NCI-H446 (cell line): ENCODE measurements around the gene KCNE4.

Experiments used
- DNase-seq, 2 experiments: peaks; one replicate each; lab custom pipeline; 2025; lab: John Stamatoyannopoulos, UW

The KCNE4 gene

GRCh38 chr2:223086370-223086981 lies 34.5 kb downstream of the KCNE4 start:
- DNase-seq, result peak in 1 of 2 experiments; percentile 47

DNA sequence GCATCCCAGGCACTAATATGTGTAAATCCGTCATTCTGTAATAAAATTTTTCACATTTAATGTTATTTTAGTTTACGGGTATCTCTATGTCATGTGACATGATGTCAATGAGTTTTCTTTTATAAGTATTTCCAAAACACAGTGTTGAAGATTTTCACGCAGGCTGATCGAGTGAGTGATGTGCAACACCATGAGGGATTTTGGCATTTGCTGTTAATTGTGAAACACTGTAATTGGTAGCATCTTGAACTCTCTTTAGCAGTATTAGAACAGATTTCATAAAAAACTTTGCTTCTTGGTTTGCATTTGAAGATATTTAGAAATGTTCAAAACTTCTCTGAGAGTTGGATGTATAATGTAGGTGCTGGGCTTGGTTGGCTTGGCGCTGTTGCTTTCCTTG lies 35.5 kb downstream of the KCNE4 start:
- no peak for DNase-seq

DNA sequence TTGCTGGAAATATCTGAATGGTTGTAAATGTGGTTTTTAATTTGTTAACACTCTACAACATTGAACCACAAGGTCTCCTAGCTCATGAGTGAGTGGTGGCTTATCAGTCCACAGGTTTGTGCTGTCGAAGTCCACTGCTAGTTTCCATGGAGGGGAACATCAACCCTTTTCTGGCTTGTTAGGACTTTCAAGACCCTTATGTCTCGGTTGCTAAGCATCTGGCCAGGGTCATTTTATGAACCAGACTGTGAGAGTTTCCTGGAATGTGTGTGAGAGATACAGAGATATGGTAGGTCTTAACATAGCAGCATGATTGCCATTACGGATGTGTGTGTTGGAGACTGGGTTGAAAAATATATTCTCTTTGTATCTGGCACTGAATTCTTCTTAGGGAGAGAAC lies 36.9 kb downstream of the KCNE4 start:
- no peak for DNase-seq

DNA sequence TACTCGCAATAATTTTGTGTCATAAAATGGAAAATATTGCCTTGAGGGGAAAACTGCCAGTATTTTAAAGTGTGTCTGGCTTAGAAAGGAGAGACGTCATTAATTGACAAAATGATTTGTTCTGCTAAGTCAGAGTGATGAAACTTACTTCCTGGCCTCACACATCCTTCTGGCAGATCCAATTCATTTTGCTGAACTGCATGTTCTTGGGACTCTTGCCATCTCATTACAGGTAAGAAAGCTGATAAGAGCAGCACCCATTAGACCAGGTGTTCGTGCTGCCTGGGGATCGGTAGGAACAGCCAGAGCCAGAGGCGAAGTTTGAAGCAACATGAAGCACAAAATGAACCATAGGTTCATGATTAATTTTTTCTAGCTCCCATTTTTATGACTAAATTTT lies 38.0 kb downstream of the KCNE4 start:
- DNase-seq, result no peak

DNA sequence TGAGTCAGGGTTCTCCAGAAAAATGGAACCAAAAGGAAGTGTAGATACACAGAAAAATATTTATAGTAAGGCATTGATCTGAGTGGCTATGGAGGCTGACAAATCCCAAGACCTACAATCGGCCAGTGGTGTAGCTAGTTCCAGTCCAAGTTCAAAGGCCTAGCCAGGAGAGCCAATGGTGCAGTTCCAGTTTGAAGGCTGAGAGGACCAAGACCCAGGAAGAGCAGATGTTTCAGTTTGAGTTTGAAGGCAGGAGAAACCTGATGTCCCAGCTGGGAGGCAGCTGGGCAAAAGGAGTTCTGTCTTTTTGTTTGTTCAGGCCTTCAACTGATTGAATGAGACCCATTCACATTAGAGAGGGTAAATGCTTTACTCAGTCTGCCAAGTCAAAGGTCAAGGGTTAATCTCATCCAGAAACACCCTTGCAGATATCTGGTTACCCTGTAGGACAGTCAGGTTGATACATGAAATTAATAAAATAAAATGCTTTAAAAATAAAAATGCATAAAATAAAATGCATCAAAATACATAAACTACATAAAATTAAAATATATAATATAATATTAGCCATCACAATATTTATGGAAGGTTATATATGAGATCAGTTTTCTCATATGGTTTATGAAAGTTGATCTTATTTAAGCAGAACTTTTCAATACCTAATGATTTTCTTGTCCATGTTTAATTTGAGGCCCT lies 38.7 kb downstream of the KCNE4 start:
- peak in 1 of 2 experiments; percentile 16 for DNase-seq

GRCh38 chr2:223092667-223093066 lies 40.7 kb downstream of the KCNE4 start:
- DNase-seq, result no peak

DNA sequence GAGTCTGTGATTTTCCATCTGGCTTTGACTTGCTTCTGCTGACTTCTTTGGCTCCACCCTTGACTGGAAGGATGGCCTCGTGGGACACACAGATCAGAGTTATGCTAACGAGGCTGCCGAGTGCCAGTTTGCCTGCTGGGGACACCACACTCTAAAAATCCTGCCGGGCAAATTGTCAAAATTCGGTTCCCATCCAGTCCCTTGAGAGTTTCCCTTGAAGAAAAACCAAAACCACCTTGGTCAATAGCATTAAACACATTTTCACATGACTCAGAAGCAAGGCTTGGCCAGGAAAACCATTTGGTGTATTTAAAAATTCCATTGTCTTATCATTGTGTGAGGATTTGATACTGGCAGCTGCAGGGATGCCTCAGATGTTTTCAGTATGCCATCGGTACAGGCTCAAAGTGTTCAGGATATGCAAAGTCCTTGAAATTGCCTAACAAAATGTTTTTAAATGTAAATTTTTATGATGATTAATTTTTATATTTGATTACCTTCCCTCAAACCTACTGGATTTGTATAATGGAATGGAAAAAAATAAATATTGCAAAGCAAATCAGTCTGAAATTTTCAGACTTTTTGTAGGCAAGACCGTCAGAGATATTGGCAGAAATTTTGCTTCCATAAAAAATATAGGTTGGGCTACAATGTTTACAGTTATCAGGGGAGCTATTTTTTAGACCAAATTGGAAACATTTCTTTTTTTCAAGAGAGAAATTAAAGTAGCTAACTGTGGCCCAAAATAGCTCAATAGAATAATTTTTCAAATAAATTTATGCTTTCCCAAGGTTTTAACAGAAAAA lies 41.6 kb downstream of the KCNE4 start:
- DNase-seq, result peak; percentile 69 to 95

DNA sequence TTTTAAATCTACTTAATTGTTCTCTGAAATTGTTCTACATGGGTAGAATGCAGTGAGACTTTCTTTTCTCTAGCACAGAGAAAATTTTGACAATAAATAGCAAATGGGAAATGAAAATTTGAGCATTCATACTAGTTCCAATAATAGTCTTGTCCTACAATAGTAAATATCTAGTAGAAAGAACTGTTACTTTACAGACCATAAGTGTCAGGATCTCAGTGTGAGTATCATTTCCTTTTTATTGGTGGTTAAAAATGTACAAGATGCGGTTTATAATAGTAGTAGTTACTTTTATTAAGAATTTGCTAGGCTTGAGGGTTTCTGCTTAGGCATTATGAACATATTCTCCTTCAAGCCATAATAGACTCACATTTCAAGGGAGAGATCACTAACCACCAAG lies 43.2 kb downstream of the KCNE4 start:
- no peak for DNase-seq

- no peak for DNase-seq
Observed at GRCh38 chr2:223096235-223096970, 44.4 kb downstream of the KCNE4 start.

GRCh38 chr2:223097888-223098383 lies 45.9 kb downstream of the KCNE4 start:
- DNase-seq, result peak in 1 of 2 experiments; percentile 16

DNA sequence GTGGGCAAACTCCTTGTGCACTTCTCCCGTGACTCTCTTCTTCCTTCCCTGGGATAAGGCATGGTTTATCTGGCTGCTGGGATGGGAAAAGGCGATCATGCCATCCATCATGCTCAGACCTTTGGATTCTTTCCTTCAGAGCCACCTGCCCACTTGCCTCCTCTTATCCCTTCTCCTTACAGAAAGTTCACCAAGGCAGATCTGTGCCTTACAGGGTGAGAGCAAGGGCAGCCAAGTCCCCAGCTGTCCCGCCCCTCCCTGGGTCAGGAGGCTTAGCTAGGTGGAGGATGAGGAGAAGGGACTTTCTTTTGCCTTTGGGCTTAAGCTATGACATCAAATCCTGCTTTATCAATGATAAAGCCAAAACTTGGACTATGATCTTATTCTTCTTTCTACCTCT lies 47.6 kb downstream of the KCNE4 start:
- DNase-seq, result no peak

DNA sequence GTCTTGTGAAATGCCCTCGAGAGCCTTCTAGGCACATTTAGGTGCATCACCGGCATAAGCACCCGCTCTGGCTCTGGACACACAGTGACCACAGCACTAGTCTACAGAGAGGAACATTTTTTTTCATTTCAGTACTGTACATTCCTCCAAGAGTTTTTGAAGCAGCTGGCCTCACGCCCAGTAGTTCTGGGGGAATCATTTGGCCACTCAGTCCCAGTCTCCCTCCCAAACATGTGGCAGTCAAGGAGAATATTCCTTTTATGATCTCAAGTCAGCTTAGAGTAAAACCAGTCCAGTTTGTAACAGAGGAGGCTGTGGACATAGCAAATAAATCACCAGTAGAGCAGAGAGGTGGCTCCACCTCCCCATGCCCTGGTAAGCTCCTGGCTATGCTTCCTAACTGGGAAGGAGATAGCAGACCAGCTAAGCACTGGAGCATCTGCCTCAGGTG lies 48.1 kb downstream of the KCNE4 start:
- peak in 1 of 2 experiments; percentile 25 for DNase-seq

GRCh38 chr2:223101340-223102039 lies 49.5 kb downstream of the KCNE4 start:
- peak in 1 of 2 experiments; percentile 29 for DNase-seq

DNA sequence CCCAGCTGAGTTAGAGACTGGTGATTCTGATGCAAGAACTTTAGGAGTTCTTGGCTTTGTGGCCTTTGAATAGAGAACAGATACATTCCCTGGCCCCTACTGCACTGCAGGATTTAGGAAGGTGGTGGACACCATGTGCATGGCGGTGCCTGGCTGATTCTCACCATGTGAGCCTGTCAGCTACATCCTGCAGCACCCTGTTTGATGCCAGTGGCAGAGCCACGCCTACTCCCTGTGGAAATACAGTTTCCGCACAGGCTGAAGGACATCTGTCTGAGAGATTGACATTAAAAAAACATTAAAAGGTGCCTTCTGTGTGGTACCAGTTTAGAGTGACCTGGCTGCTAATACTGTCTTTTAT lies 50.0 kb downstream of the KCNE4 start:
- no peak for DNase-seq

GRCh38 chr2:223102450-223102849 lies 50.5 kb downstream of the KCNE4 start:
- DNase-seq, result no peak

GRCh38 chr2:223104336-223105132 lies 52.5 kb downstream of the KCNE4 start:
- no peak for DNase-seq
